GM19238 (cell line): ENCODE measurements around the gene NAV2.

Experiments
- DNase-seq: peaks from one replicate; pipeline ENCODE4 v3.0.0; 2011; ENCODE audit warnings: low spot score; ENCODE audit not compliant: insufficient read length

The NAV2 gene

DNA sequence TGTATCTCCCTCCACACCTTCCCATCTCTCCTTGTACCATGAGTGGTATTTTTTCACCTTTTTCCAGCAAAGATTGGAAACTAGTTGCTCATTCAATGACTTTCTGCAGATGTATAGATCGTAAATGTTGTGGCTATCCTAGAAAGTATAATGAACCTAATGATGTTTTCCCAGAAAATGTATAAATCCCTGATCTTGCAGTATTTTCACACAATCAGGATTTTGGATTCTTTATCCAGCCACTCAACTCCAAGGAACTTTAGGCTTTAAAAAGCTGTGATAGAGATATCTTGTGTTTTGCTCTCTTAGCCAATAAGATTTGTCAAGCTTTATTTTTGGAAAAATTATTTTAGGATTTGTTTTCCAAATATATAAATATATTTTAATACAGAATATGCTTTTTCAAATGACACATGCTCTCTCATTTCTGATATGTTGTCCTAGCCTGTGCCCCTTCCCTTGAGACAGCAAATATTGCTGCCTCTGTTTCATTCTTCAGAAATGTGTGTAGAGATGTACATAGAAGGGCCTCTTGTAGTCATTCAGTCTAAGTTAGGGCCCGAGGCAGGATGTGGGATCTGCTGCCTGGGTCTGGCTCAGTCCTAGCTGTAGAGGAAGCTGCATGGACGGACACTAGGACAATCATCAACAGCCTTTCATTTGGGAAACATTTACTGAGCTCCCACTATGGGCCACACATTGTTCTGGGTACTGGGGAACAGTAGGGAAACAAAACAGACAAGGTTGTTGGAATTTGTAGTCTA is 62.4 kb downstream of the NAV2 start:
- DNase-seq: no peak

DNA sequence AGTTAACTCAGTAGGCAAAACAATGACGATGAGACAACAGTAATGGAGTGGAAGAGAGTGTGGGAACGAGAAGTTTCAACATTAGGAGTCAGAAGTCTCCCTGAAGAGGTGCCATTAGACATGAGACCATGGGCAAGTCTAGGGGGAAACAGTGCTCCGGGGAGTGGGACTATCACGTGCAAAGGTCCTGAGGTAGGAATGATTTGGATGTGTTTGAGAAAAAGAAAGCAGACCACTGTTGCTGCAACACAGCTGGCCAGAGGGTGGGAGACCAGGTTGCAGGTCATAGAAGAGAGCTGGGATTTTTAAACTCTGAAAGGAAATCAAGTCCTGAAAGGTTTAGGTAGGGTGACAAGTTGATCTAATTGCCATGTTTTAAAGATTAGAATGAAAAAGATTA is 63.0 kb downstream of the NAV2 start:
- no peak for DNase-seq

DNA sequence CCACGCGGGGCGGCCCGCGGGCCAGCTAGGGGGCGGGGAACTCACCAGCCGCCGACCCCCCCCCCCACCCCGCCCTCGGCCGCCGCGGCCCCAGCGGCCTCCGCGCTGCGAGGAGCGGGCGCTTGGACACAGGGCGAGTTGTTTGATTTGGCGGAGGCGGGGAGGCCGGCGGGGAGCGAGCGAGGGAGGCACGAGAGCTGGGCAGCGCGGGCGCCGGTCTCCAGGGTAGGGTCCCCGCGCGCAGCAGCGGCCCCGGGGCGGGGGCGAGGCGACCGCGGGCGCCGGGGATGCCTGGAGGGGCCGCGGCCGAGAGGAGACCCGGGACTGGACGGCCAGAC is 64.4 kb downstream of the NAV2 start:
- peak; percentile 32 for DNase-seq

DNA sequence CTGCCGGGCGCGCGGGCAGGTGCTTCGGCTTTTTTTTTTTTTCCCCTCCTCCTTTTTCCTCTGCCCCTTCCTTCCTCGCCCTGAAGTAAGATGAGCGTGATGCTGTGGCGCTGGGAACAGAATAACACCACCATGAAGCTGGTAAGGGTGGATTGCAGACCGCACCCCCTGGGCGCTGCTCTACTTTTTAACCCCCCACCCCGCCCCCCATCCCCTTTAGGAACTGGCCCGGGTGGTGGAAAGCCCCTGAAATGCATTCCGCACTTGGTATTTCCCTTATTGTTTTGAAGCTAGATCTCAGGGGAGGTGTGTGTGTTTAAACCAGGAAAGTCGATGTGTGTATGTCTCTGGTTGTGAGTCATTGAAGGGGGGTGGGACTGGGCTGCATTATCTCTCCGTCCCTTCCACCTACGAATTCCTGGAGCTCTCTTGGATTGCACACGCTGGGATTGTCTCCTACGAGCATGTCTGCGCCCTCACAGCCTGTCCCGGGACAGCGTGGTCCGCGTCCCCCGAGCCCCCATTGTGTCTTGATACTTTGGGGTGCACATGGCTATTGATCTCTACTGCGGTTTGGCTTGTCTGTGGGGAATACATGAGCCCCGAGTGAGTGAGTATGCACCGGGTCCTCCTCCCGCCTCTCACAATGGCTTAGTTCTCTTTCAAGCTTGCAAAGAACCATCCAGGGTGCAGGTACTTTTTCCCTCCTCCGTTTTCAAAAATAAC is 64.9 kb downstream of the NAV2 start:
- peak; percentile 65 for DNase-seq

DNA sequence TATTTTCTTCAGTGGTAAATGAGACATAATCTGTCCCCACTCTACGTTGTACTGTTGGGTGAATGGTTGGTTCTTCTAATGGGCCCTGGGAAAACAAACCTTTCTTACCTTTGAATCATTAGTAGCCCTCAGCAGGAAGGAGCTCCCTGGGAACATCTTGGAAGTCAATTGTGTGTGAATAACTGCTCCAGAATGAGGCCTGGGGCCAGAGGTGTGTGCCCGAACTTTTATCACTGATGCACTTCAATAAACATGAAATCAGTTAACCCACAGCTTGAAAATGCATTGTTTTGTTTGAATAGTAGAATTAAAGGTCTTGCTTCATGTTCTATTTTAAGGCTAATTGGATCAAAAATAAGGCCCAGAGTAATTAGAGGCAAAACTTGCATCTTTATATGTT is 67.1 kb downstream of the NAV2 start:
- DNase-seq: no peak

DNA sequence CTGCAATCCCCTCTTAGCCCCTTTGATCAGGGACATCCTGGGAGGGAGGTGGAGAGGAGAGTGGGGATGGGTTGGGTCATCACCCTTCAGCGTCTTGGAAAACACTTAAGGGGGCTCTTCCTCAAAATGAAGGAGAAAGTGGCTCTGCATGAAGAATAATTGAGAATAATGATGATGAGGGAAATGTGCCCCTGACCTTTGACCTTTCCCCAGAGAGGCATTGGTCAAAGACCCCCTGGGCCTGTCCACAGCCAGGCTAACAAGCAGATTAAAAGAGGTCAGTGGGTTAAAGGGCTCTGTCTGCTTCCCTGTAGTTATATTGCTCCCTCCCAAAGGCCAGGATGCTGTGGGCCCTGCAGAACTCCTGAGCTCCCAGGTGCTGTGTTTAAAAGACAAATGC is 68.7 kb downstream of the NAV2 start:
- no peak for DNase-seq

DNA sequence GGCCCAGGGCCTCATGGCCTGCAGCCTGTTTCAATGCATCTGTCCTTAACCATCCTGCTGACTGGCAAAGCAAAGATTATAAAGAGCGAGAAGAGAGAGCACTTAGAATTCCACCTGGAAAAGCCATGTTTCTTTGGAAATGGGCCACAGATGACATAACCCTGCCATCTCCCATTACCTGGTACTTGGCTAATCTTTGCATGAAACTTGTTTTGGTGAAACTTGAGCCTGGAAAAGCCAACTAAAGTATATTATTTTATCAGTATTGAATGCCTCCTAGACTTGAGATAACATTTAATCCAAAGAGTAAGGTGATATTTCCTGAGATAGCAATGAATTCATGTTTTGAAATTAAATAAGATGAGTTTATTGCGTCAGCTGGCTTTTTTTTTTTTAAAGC is 72.6 kb downstream of the NAV2 start:
- DNase-seq: no peak

DNA sequence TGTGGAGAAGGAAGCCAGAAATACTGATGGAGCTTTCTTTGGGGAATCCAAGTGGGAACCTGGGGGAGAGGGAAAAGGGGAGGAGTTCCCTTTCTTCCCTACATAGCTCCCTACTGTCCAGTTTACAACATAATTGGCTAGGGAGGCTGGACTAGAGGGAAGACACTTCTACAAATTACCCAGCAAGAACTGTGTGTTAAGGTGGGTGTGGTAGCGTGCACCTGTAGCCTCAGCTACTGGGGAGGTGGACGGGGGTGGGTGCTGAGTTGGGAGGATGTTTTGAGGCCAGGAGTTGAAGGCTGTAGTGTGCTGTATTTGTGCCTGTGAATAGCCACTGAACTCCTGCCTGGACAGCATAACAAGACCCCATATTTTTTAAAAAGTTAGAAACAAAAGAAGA is 74.0 kb downstream of the NAV2 start:
- no peak for DNase-seq

DNA sequence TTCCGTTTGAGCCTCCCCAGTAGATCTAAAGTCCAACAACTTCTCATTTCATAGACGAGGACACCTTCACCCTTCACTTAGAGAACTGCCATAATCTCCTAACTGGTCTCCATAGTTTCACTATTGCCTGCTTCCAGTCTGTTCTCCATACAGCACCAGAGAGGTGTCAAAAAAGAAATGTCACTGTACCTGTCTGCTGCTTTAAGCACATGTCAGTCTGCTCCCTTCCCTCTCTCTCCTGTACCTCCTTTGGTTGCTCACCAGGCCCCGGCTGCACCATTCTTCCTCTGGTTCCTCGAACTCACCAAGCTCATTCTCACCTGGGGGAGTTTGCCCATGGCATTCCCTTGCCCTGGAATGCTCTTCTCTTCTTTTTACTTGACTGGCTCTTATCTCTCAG is 75.8 kb downstream of the NAV2 start:
- DNase-seq: no peak

DNA sequence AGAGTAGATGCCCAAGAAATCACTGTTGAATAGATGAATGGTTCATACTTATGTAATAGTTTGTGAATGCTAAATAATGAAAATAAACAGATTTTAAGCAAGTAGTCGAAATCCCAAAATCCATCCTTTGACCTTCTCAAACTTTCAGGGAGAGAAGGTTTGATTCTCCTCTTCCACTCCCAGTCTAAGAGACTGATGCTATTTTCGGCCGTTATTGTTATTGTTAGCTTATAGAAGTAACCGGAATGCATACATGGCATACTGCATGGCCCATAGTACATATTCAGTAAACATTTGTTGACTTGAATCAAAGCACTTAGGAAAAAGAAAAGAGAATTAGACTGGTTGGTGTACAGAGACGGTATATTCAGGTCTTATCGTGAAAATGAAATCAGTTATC is 76.6 kb downstream of the NAV2 start:
- DNase-seq: no peak

DNA sequence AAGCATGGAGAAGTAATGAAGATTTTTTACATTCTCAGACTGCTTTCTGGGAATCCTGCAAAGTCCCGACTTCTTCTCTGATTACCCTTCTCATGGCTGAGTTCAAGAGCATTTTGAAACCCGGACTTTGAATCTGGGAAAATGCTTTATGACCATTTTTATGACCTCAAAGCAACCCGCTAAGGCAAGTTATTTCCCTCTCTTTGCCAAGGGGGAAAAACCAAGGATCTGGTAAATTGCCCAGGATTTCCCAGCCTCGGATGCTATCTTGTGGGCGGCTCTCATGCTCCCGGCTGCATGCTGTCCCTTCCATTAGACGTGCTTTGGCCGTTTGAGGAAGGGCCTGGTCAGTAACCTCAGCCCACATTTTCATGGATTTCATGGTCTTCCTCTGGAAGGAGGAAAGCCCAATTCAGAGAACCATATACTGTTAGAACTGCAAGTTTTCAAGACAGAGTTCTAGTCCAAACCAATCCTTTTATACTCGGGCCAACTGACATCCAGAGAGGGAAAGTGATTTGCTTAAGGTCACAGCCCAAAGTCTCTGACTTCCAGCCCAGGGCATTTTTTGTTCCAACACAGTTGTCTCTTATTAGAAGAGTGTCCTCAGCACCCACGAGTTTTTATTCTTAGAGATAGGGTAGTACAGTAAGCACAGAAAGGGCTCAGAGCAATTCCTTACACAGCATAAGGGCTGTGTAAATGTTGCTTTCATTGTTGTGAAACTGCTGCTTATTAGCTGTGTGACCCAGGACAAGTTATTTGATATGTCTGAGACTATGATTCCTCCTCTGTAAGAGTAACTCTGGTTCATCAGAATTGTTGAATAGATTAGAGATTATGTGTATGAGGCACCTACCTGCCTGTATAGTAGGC is 77.4 kb downstream of the NAV2 start:
- no peak for DNase-seq

DNA sequence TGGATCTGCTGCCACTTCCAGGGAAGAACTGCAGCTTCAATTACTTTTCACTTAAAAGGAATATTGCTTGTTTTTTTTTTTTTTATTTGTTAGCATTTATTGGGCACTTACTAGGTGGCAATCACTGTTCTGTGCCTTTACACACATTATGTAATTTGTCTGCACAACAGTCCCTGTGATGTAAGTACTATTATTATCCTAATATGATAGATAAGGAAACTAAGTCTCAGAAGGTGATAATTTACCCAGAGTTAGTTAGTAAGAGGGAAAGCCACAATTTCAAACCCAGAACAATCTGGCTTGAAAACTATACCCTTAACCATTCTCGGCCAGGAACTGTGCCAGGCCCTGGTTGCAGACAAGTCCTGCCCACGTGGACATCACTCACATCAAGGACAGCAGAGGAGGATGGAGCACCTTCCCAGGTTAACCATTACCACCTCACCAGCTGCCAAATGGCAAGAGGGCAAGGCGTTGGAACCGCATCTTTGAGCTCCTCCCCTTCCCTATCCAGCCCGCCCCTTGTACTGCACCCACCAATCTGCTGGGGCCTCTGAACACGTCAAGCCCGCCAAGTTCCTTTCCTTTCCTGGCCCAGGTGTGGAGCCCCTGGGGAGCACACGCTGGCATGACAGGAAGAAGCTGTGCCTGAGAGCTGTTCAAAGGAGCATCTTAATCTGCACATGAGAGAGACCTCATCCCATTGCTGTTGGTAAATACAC is 78.4 kb downstream of the NAV2 start:
- DNase-seq: no peak

DNA sequence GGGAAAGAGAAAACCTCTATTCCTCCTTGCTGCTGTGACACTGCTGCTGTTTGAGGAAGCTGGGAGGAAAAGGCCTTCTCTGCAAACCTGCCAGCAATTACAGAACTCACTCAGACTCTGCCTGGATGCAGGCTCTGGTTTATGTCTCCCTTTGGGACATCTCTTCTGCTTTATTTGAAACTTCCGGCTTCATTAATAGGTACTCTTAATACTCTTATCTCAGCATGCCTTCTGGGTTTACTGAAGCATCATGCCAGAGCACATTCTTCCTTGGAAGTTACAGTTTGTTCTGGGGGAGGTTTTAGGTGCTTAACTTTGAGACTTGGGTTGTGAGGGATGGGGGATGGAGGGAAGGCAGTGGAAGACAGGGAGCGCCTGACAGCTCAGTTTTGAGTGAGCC is 79.9 kb downstream of the NAV2 start:
- DNase-seq: no peak

DNA sequence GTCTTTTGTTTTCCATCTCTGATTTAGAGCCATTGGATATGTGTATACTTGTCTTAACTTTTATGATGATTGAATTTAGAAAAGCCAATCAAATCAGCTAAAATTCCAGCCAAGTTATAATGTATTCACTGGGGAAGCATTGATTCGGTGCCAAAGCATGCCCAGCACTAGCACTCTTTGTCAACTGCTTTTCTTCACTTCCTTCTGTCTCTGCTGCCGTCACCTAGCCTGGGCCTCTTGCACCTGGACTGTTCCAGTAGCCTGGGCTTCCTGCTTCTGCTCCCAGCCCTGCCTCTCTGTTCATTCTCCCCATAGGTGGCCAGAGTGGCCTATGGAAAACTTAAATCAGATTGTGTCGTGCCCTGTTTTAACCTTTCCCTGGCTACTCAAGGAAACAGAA is 80.7 kb downstream of the NAV2 start:
- no peak for DNase-seq

DNA sequence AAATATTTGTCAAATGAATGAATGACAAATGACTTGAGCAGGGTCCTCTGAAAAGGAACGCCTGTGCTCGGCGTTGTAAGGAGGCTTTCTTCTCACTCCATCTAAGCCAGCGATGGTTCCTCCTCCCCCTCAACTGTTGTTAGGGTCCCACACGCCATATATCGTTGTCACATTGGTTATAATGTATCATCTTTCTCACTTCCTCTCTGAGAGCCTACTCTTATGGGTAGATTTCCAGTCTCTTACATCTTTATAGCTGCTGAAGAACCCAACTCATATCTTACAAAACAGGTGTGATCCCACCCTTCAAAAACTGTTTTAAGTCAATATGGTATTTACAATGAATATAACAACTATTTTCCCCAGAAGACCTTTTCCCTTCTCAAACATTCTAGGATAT is 81.5 kb downstream of the NAV2 start:
- no peak for DNase-seq

DNA sequence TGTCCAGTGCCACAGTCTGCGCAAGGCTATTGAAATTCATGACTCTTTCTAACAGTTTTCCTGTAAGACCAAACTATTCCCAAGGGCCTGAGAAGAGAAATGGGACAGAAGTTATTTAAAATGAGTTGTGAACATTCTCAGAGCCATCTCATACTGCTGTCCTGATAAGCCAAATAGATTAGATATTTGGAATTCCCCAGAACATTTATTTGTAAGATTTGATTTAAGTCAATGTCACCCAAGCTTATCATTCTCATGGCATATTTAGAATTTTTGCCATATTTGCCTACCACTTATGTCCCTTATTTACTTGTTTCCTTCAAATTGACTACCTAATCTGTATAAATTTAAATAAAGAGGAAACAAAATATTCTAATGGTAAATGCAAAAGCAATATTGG is 82.4 kb downstream of the NAV2 start:
- DNase-seq: no peak

DNA sequence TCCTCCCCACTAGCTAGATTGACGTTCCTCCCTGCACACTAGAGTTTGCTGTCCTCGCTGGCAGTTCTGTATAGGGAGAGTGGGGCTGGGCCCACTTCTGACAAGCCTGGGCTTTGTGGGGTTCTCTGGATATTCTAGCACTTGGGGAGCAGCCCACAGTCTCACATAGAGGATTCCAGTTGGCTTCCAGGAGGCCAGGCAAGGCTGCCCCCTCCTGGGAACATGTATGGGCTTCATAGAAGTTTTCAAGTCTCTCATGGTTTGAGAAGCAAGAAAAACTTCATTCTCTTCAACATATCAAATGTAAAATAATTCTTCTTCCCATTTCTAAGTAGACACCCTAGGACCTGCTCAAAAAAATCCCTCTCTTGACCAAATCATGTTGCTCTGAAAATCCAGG is 87.5 kb downstream of the NAV2 start:
- no peak for DNase-seq

DNA sequence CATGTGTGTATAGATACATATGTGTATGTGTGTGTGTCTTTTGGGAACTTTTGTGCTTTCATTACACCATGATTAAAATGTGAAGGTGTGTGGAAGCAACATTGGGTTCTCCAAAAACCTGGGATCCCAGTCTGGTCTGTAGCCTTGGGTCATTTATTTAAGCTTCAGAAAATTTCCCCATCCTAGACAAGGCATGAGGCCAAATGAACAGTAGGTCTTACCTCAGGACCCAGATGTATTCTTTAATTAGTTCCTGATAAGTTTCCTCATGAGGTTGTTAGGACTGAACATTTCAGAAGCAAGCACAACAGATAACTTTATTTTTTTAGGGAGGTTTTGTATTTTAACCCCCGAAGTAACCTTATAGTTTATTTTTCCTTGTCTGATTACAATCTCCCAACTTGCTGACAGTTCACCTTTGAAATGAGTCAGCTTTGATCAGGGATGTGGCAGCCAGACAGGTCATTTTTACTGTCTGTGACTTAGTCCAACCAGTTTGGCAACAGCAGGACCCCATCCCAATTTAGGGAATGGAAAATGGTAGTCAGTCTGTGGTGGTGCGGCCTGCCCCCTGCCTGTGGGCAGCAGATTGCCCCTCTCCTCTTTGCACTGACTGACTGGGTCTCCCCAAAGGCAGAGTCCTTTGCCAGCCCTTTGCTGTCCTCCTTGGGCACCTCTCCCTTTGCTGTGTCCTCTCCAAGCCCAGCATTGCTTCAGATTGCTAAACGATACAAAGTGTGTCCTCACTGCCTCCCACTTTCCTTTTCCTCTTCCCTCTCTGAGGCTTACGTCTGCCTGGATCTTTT is 88.3 kb downstream of the NAV2 start:
- DNase-seq: no peak

DNA sequence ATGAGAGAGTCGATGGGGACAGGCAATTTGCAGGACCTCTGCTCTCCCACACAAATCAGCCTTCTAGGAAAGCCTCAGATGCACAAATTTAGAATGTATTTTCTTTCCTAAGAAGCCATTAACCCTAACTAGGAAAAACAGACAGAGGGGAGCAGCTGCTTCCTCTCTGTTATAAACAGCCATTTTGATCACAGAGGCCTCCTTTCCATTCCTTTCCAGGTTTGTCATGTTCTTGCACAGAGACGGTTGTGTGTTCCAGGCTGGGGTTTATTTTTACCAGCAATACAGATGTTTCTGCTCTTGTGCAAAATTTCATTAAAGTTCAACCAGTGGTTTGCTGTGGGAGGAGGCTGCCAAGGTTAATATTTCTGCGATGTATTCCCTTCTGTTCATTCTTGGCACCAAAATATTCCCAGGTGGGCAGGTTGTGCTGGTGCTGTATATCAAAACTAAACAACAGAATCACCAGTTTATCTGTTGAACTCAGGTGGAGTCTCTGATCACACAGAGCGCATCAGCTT is 90.2 kb downstream of the NAV2 start:
- DNase-seq: no peak

DNA sequence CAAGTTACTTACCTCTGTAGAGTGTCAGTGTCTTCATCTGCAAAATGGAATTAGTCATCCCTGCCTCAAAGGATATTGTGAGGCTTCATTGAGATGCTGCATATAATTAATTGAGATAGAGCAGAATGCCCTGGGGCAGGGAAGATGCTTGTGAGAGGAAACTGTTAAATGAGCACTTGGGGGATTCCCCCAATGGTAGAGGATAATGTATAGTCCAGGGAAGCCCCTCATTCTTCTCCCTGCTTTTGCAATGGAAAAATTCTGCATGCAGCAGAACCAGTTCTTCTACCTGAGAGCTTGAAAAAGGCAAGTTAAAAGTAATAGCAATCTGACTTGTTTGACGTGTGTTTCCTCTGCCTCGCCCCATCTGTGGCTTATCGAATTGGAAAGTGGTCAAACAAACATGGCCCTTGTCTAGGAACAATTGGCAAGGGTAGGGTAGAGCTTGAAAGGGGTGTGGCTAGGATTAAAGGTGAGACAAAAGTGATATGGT is 90.9 kb downstream of the NAV2 start:
- DNase-seq: no peak
